ENCODE results near the gene FOXP1.
A peak's percentile ranks its signal among the peaks of the same experiment; 100 is the strongest.

Gene FOXP1

GRCh38 chr3:71050166-71050537, 533.4 kb downstream of the FOXP1 start:
- H3K4me1 ChIP-seq (ENCODE audit: insufficient read depth, low read length), result peaks cover 99% of the 10 kb centered on the region
- peak overlapping the region; percentile 0 for H3K27ac ChIP-seq (ENCODE audit: low read depth, low read length)
- no peak overlapping the region for H3K4me3 ChIP-seq (ENCODE audit: low read depth in 1 of 2, low read length in 2 of 2)
- H3K27me3 ChIP-seq (ENCODE audit: control insufficient read depth in 1 of 2, insufficient read depth in 2 of 2, low read length in 2 of 2), result no peaks in the 10 kb centered on the region
- H3K36me3 ChIP-seq (ENCODE audit: insufficient read depth, low read length), result peaks cover 32% of the 10 kb centered on the region
- no peak overlapping the region for H3K9ac ChIP-seq (ENCODE audit: low read length)
- no peaks in the 10 kb centered on the region for H3K9me3 ChIP-seq (ENCODE audit: low read length)

GRCh38 chr3:71048948-71049347, 534.6 kb downstream of the FOXP1 start:
- H3K9ac ChIP-seq (ENCODE audit: low read length), result no peak overlapping the region
- H3K27me3 ChIP-seq (ENCODE audit: control insufficient read depth in 1 of 2, insufficient read depth in 2 of 2, low read length in 2 of 2), result no peaks in the 10 kb centered on the region
- peaks cover 43% of the 10 kb centered on the region for H3K36me3 ChIP-seq (ENCODE audit: insufficient read depth, low read length)
- H3K27ac ChIP-seq (ENCODE audit: low read depth, low read length), result peak overlapping the region; percentile 79
- H3K4me3 ChIP-seq (ENCODE audit: low read depth in 1 of 2, low read length in 2 of 2), result peak overlapping the region; percentile 13 to 14
- no peaks in the 10 kb centered on the region for H3K9me3 ChIP-seq (ENCODE audit: low read length)
- H3K4me1 ChIP-seq (ENCODE audit: insufficient read depth, low read length), result peaks cover 96% of the 10 kb centered on the region

GRCh38 chr3:71047616-71048531, 535.7 kb downstream of the FOXP1 start:
- H3K4me1 ChIP-seq (ENCODE audit: insufficient read depth, low read length), result peaks cover 96% of the 10 kb centered on the region
- no peaks in the 10 kb centered on the region for H3K9me3 ChIP-seq (ENCODE audit: low read length)
- H3K4me3 ChIP-seq (ENCODE audit: low read depth in 1 of 2, low read length in 2 of 2), result no peak overlapping the region
- H3K9ac ChIP-seq (ENCODE audit: low read length), result no peak overlapping the region
- peaks cover 52% of the 10 kb centered on the region for H3K36me3 ChIP-seq (ENCODE audit: insufficient read depth, low read length)
- no peaks in the 10 kb centered on the region for H3K27me3 ChIP-seq (ENCODE audit: control insufficient read depth in 1 of 2, insufficient read depth in 2 of 2, low read length in 2 of 2)
- peak overlapping the region; percentile 79 for H3K27ac ChIP-seq (ENCODE audit: low read depth, low read length)

GRCh38 chr3:71046791-71047190, 536.7 kb downstream of the FOXP1 start:
- Histone ChIP-seq H3K4me3 (ENCODE audit: low read depth in 1 of 2, low read length in 2 of 2) (no peak overlapping the region), H3K9me3 (ENCODE audit: low read length) (no peaks in the 10 kb centered on the region), H3K27ac (ENCODE audit: low read depth, low read length) (peak overlapping the region; percentile 79), H3K27me3 (ENCODE audit: control insufficient read depth in 1 of 2, insufficient read depth in 2 of 2, low read length in 2 of 2) (no peaks in the 10 kb centered on the region), H3K36me3 (ENCODE audit: insufficient read depth, low read length) (peaks cover 52% of the 10 kb centered on the region), H3K9ac (ENCODE audit: low read length) (no peak overlapping the region), H3K4me1 (ENCODE audit: insufficient read depth, low read length) (peaks cover 93% of the 10 kb centered on the region)

GRCh38 chr3:71045917-71046282, 537.6 kb downstream of the FOXP1 start:
- no peaks in the 10 kb centered on the region for H3K9me3 ChIP-seq (ENCODE audit: low read length)
- H3K27ac ChIP-seq (ENCODE audit: low read depth, low read length), result peak overlapping the region; percentile 27
- peaks cover 91% of the 10 kb centered on the region for H3K4me1 ChIP-seq (ENCODE audit: insufficient read depth, low read length)
- H3K4me3 ChIP-seq (ENCODE audit: low read depth in 1 of 2, low read length in 2 of 2), result no peak overlapping the region
- no peak overlapping the region for H3K9ac ChIP-seq (ENCODE audit: low read length)
- peaks cover 50% of the 10 kb centered on the region for H3K36me3 ChIP-seq (ENCODE audit: insufficient read depth, low read length)
- no peaks in the 10 kb centered on the region for H3K27me3 ChIP-seq (ENCODE audit: control insufficient read depth in 1 of 2, insufficient read depth in 2 of 2, low read length in 2 of 2)

GRCh38 chr3:71045212-71045916, 538.2 kb downstream of the FOXP1 start:
- Histone ChIP-seq H3K27ac (ENCODE audit: low read depth, low read length) (peak overlapping the region; percentile 27), H3K27me3 (ENCODE audit: control insufficient read depth in 1 of 2, insufficient read depth in 2 of 2, low read length in 2 of 2) (no peaks in the 10 kb centered on the region), H3K9ac (ENCODE audit: low read length) (no peak overlapping the region), H3K4me1 (ENCODE audit: insufficient read depth, low read length) (peaks cover 91% of the 10 kb centered on the region), H3K36me3 (ENCODE audit: insufficient read depth, low read length) (peaks cover 56% of the 10 kb centered on the region), H3K4me3 (ENCODE audit: low read depth in 1 of 2, low read length in 2 of 2) (no peak overlapping the region), H3K9me3 (ENCODE audit: low read length) (no peaks in the 10 kb centered on the region)

- Histone ChIP-seq H3K9ac (ENCODE audit: low read length) (no peak overlapping the region), H3K4me3 (ENCODE audit: low read depth in 1 of 2, low read length in 2 of 2) (no peak overlapping the region), H3K36me3 (ENCODE audit: insufficient read depth, low read length) (peaks cover 74% of the 10 kb centered on the region), H3K27me3 (ENCODE audit: control insufficient read depth in 1 of 2, insufficient read depth in 2 of 2, low read length in 2 of 2) (no peaks in the 10 kb centered on the region), H3K9me3 (ENCODE audit: low read length) (no peaks in the 10 kb centered on the region), H3K27ac (ENCODE audit: low read depth, low read length) (no peak overlapping the region), H3K4me1 (ENCODE audit: insufficient read depth, low read length) (peaks cover 87% of the 10 kb centered on the region)
These were observed 540.8 kb downstream of the FOXP1 start for GRCh38 chr3:71042759-71043158.

- Histone ChIP-seq H3K27ac (ENCODE audit: low read depth, low read length) (no peak overlapping the region), H3K4me3 (ENCODE audit: low read depth in 1 of 2, low read length in 2 of 2) (no peak overlapping the region), H3K36me3 (ENCODE audit: insufficient read depth, low read length) (peaks cover 75% of the 10 kb centered on the region), H3K4me1 (ENCODE audit: insufficient read depth, low read length) (peaks cover 82% of the 10 kb centered on the region), H3K9me3 (ENCODE audit: low read length) (no peaks in the 10 kb centered on the region), H3K9ac (ENCODE audit: low read length) (no peak overlapping the region), H3K27me3 (ENCODE audit: control insufficient read depth in 1 of 2, insufficient read depth in 2 of 2, low read length in 2 of 2) (no peaks in the 10 kb centered on the region)
These were observed 542.2 kb downstream of the FOXP1 start for GRCh38 chr3:71041371-71041770.

GRCh38 chr3:71039332-71039731, 544.2 kb downstream of the FOXP1 start:
- H3K9ac ChIP-seq (ENCODE audit: low read length), result no peak overlapping the region
- no peak overlapping the region for H3K4me3 ChIP-seq (ENCODE audit: low read depth in 1 of 2, low read length in 2 of 2)
- no peak overlapping the region for H3K27ac ChIP-seq (ENCODE audit: low read depth, low read length)
- H3K4me1 ChIP-seq (ENCODE audit: insufficient read depth, low read length), result peaks cover 80% of the 10 kb centered on the region
- no peaks in the 10 kb centered on the region for H3K9me3 ChIP-seq (ENCODE audit: low read length)
- peaks cover 56% of the 10 kb centered on the region for H3K36me3 ChIP-seq (ENCODE audit: insufficient read depth, low read length)
- H3K27me3 ChIP-seq (ENCODE audit: control insufficient read depth in 1 of 2, insufficient read depth in 2 of 2, low read length in 2 of 2), result no peaks in the 10 kb centered on the region

- peaks cover 43% of the 10 kb centered on the region for H3K36me3 ChIP-seq (ENCODE audit: insufficient read depth, low read length)
- H3K27ac ChIP-seq (ENCODE audit: low read depth, low read length), result no peak overlapping the region
- H3K9ac ChIP-seq (ENCODE audit: low read length), result no peak overlapping the region
These were observed 545.8 kb downstream of the FOXP1 start for GRCh38 chr3:71037775-71038174.

GRCh38 chr3:71035886-71036285, 547.6 kb downstream of the FOXP1 start:
- peak overlapping the region; percentile 23 for H3K9ac ChIP-seq (ENCODE audit: low read length)

More at GRCh38 chr3:71037775-71038174, 545.8 kb downstream of the FOXP1 start:
- Histone ChIP-seq H3K4me1 (ENCODE audit: insufficient read depth, low read length) (peaks cover 83% of the 10 kb centered on the region), H3K9me3 (ENCODE audit: low read length) (no peaks in the 10 kb centered on the region), H3K4me3 (ENCODE audit: low read depth in 1 of 2, low read length in 2 of 2) (no peak overlapping the region), H3K27me3 (ENCODE audit: control insufficient read depth in 1 of 2, insufficient read depth in 2 of 2, low read length in 2 of 2) (no peaks in the 10 kb centered on the region)

More at GRCh38 chr3:71035886-71036285, 547.6 kb downstream of the FOXP1 start:
- Histone ChIP-seq H3K27me3 (ENCODE audit: control insufficient read depth in 1 of 2, insufficient read depth in 2 of 2, low read length in 2 of 2) (no peaks in the 10 kb centered on the region), H3K9me3 (ENCODE audit: low read length) (no peaks in the 10 kb centered on the region), H3K4me1 (ENCODE audit: insufficient read depth, low read length) (peaks cover 87% of the 10 kb centered on the region), H3K27ac (ENCODE audit: low read depth, low read length) (peak overlapping the region; percentile 29), H3K4me3 (ENCODE audit: low read depth in 1 of 2, low read length in 2 of 2) (no peak overlapping the region), H3K36me3 (ENCODE audit: insufficient read depth, low read length) (peaks cover 31% of the 10 kb centered on the region)
